GM12872 (cell line): ENCODE measurements around the gene IL9.

Experiments
- TF ChIP-seq, protein P1 (sequence below): IDR thresholded peaks from 3 replicates; pipeline ENCODE4 v1.5.1; 2011; ENCODE audit warnings: low read depth, mild to moderate bottlenecking, low read length, moderate library complexity; ENCODE audit not compliant: insufficient read depth

IL9 gene

DNA sequence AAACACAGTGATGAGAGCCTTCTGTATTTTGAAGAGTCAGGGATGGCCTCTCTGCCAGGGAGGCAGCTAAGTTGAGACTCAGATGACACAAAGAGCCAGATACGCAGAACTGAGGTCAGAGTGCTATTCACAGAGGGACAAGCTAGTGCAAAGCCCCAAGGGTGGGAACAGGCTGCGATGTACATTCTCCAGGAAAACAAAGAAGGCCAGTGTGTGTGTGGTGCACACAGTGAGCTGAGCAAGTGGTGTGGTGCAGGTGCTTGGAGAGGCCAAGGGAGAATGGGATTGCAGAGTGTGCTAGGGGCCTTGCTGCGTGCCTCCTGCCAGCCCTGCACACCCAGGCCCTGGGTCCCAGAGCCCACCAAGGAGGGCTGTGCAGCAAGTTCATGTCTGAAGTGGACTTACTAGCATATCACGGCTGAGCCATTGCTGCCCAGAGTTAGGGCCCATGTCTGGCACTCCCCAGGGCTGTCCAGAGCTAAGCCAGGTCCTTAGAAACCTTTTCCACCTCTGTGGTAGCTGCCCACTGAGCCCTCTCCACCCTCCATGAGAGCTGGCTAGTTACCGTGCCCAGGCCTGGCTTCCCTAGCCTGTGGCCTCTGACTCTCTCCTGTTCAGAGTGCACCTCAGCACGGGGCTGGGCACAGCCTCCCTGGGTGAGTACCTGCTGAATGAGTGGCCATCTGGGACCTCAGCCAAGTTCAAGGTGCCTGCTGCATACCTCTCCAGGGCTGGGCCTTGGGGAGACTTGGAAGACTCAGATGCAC lies 51.9 kb downstream of the IL9 start:
- TF ChIP-seq, protein P1, sequence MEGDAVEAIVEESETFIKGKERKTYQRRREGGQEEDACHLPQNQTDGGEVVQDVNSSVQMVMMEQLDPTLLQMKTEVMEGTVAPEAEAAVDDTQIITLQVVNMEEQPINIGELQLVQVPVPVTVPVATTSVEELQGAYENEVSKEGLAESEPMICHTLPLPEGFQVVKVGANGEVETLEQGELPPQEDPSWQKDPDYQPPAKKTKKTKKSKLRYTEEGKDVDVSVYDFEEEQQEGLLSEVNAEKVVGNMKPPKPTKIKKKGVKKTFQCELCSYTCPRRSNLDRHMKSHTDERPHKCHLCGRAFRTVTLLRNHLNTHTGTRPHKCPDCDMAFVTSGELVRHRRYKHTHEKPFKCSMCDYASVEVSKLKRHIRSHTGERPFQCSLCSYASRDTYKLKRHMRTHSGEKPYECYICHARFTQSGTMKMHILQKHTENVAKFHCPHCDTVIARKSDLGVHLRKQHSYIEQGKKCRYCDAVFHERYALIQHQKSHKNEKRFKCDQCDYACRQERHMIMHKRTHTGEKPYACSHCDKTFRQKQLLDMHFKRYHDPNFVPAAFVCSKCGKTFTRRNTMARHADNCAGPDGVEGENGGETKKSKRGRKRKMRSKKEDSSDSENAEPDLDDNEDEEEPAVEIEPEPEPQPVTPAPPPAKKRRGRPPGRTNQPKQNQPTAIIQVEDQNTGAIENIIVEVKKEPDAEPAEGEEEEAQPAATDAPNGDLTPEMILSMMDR, result no peak

DNA sequence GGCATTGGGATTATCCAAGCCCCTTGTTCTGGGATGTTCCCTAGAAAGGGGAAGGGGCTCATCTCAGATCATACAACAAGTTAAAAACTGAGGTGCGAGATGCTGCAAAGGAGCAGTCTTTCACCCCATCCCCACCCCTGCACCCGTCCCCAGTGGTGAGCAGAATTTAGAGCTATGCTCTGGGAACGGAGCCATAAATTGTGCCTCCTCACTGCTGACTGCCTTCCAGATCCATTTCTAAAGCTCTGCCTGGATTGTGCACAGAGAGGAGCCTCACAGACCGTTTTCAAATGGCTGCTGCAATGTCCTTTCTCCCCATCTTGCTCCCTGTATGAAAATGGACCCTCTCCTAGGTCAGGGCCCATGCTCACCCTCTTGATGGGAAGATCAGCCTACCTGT lies 52.9 kb downstream of the IL9 start:
- TF ChIP-seq, protein P1, result no peak
